Mesothelial cell of epicardium (in vitro differentiated cells): Measurements from ENCODE around the gene EZR. TPM values are rescaled to one million over a fixed set of nuclear protein-coding genes. Genes with fewer than 3 reads are reported as not detected.

ENCODE experiments used
- DNase-seq, 2 experiments: peaks; one replicate each; pipeline ENCODE4 v3.0.0; 2021; ENCODE audit warnings: low spot score in 2 of 2; ENCODE audit not compliant: unreplicated experiment in 2 of 2
- H3K27ac Mint-ChIP-seq: 2 replicates; pipeline ENCODE4 v1.8.0; 2021; ENCODE audit warnings: mixed read lengths
- H3K27me3 Mint-ChIP-seq: 2 replicates; pipeline ENCODE4 v1.8.0; 2021; ENCODE audit warnings: low read depth, mixed read lengths
- H3K36me3 Mint-ChIP-seq: 2 replicates; pipeline ENCODE4 v1.8.0; 2021; ENCODE audit warnings: mixed read lengths
- H3K4me1 Mint-ChIP-seq: 2 replicates; pipeline ENCODE4 v1.8.0; 2021; ENCODE audit warnings: mixed read lengths
- H3K4me3 Mint-ChIP-seq: 2 replicates; pipeline ENCODE4 v1.8.0; 2021; ENCODE audit warnings: mild to moderate bottlenecking, moderate library complexity, mixed read lengths
- H3K9me3 Mint-ChIP-seq: 2 replicates; pipeline ENCODE4 v1.8.0; 2021; ENCODE audit warnings: mixed read lengths
- total RNA-seq: library from RNA; stranded (reverse); gene quantifications from 3 replicates; pipeline ENCODE4 v1.2.1, GENCODE V29; 2021
- TF ChIP-seq, protein P1 (sequence below): fragments of 200-600 bp; sonication (generic); IDR thresholded peaks from one replicate; pipeline ENCODE4 v1.5.0; 2021; ENCODE audit warnings: antibody characterized with exemption; ENCODE audit not compliant: unreplicated experiment

The EZR gene
- total RNA-seq, 1 donor from 2014 or later = 195 TPM

DNA sequence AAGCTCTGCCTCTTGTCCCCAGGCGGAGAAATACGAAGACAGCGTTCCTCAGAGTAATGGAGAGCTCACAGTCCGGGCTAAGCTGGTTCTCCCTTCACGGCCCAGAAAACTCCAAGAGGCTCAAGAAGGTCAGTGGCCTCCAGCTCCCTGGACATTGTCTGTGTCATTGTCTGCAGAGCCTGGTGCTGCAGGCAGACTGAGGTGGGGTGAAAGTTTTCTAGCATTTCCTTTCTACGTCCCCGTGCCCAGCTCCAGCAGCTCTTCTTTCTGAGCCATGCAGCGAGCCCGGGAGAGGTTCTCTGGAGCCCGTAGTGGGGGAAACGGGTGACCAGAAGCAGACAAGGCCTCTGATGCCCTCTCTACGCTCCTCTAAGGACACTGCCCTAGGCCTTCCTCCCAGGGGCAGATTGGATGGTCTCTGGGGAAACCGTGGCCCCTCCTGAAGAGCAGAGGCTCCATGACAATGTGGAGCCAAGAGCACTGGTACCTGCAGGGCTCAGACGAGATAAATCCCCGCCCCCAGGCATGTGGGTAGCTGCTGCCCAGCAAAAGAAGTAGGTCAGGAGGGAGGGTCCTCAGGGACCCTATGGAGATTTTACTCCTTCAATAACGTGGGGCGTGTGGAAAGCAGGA, 58.4 kb downstream of the EZR start:
- Mint-ChIP-seq H3K4me1 (peaks cover 49% of the 10 kb centered on the region), H3K36me3 (peaks cover 15% of the 10 kb centered on the region), H3K27ac (no peak overlapping the region), H3K9me3 (no peaks in the 10 kb centered on the region), H3K4me3 (no peak overlapping the region), H3K27me3 (no peaks in the 10 kb centered on the region)
- DNase-seq = no peak
- TF ChIP-seq, protein P1, sequence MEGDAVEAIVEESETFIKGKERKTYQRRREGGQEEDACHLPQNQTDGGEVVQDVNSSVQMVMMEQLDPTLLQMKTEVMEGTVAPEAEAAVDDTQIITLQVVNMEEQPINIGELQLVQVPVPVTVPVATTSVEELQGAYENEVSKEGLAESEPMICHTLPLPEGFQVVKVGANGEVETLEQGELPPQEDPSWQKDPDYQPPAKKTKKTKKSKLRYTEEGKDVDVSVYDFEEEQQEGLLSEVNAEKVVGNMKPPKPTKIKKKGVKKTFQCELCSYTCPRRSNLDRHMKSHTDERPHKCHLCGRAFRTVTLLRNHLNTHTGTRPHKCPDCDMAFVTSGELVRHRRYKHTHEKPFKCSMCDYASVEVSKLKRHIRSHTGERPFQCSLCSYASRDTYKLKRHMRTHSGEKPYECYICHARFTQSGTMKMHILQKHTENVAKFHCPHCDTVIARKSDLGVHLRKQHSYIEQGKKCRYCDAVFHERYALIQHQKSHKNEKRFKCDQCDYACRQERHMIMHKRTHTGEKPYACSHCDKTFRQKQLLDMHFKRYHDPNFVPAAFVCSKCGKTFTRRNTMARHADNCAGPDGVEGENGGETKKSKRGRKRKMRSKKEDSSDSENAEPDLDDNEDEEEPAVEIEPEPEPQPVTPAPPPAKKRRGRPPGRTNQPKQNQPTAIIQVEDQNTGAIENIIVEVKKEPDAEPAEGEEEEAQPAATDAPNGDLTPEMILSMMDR = no peak

DNA sequence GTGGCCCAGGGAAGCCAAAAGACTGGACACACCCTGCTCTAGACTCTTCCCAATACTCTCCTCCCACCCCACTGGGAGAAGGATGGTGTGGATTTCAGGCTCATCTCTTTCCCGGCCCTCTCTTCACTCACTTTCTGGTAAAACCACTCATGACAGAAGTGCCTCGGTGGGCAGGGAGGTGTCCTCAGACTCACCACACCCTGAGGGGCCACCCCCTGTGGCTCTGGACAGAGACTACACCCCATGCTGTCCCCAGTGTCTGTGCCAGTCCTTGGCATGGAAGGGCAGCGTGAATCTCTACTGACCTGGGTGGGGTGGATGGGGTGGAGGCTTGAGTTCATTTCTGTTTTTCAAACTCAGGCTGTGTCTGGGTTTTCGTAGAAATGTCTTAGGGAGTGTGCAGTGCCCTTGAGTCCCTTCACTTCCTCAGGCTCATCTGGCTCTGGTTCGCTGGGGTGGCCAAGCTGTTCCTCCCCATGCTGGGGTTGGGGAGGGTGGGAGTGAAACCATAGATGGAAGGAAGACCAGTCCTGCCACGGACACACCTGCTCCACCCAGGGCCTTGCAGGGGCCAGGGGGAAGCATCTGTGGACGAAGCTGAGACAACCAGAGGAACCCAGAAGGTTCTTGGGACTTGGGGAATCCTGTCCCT, 59.1 kb downstream of the EZR start:
- Mint-ChIP-seq H3K36me3 (peaks cover 10% of the 10 kb centered on the region), H3K27ac (no peak overlapping the region), H3K9me3 (no peaks in the 10 kb centered on the region), H3K4me3 (no peak overlapping the region), H3K27me3 (no peaks in the 10 kb centered on the region), H3K4me1 (peaks cover 49% of the 10 kb centered on the region)
- TF ChIP-seq, protein P1 = no peak
- no peak for DNase-seq

DNA sequence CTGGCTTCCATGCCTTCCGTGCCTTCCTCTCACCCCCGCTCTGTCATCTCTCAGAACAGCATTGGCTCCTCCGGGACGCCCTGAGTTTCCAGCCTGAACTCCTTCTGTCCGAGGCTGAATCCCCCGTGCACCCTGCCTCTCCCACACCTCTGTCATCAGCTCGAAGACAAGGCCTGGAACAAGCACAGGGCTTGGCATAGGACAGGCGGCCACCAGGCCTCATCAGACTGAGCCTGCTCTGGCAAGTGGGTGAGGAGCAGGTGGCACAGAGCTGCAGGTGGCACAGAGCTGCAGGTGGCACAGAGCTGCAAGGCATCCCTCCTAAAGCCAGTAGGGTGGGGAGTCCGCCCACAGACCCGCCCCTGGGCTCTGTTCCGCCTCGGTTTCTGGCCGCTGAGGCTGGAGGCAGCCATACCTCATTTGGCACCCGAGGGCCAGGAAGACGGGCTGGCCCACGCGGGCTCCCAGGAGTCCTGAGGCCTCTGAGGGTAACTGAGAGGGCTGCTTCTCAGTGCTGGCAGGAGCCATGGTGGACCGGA, 60.2 kb downstream of the EZR start:
- no peak for DNase-seq
- Mint-ChIP-seq H3K27me3 (no peaks in the 10 kb centered on the region), H3K27ac (peak overlapping the region; percentile 56), H3K4me1 (peaks cover 52% of the 10 kb centered on the region), H3K9me3 (no peaks in the 10 kb centered on the region), H3K36me3 (peaks cover 3% of the 10 kb centered on the region), H3K4me3 (no peak overlapping the region)
- TF ChIP-seq, protein P1 = no peak

DNA sequence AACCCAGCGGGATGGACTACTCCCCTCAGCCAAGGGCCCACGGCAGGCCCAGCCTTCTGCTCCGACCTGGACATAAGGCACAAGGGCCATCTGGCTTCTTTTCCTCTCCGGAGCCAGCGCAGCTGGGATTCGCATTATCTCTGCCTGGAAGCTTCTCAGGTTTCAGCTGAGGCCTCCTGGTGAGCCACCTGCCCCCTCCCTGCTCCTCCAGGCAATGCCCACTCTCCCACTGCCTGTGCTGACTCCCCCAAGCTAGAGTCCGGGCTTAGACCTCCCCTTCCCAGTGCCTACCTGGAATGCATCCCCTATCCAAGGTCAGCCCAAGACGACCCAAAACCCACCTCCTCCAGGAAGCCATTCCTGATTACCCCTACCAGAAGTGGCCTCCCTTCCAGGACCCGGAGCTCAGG, 60.7 kb downstream of the EZR start:
- Mint-ChIP-seq H3K27me3 (no peaks in the 10 kb centered on the region), H3K9me3 (no peaks in the 10 kb centered on the region), H3K4me1 (peaks cover 48% of the 10 kb centered on the region), H3K4me3 (no peak overlapping the region), H3K27ac (peak overlapping the region; percentile 47), H3K36me3 (peaks cover 3% of the 10 kb centered on the region)
- TF ChIP-seq, protein P1 = no peak
- DNase-seq = no peak

DNA sequence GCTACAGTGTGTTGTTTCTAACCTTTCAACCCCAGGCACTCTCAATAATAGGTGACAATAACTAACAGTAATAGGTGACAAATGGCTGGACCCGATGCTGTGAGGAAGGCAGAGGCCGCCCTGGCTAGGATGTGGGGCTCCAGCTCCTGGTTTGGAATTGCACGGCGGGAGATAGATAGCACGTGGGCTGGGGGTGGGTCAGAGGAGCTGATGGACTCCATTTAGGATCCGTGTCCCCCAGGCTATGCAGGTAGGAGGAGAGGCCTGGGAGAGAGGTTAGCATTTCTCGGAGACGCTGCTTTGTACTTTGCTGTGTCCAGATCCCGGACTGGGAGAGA, 61.4 kb downstream of the EZR start:
- Mint-ChIP-seq H3K36me3 (peaks cover 3% of the 10 kb centered on the region), H3K27me3 (no peaks in the 10 kb centered on the region), H3K27ac (peak overlapping the region; percentile 59), H3K4me1 (peaks cover 41% of the 10 kb centered on the region), H3K9me3 (no peaks in the 10 kb centered on the region), H3K4me3 (no peak overlapping the region)
- TF ChIP-seq, protein P1 = no peak
- no peak for DNase-seq
